Measurements from ENCODE around the gene TBX4.

- TF ChIP-seq CTCF (conservative IDR thresholded peaks at IDR 0.05; ENCODE audit: low read depth in 2 of 2) (no peak), CREB1 (CRISPR knock-in tag; IDR thresholded peaks at IDR 0.05; ENCODE audit: low read depth) (no peak), REST (IDR thresholded peaks at IDR 0.05; ENCODE audit: unreplicated experiment) (no peak), EZH2 (IDR thresholded peaks at IDR 0.05; ENCODE audit: low read depth, unreplicated experiment) (no peak), STAT1 (IDR thresholded peaks at IDR 0.05; ENCODE audit: unreplicated experiment) (no peak), EZH2phosphoT487 (IDR thresholded peaks at IDR 0.05; ENCODE audit: unreplicated experiment) (no peak), POLR2AphosphoS5 (IDR thresholded peaks at IDR 0.05; ENCODE audit: low read depth) (no peak)
These were observed 10.0 kb upstream of the TBX4 start for GRCh38 chr17:61442136-61442775.

All from GM23338 (cell line).